Measurements from ENCODE around the gene PRR29.

PRR29 gene

DNA sequence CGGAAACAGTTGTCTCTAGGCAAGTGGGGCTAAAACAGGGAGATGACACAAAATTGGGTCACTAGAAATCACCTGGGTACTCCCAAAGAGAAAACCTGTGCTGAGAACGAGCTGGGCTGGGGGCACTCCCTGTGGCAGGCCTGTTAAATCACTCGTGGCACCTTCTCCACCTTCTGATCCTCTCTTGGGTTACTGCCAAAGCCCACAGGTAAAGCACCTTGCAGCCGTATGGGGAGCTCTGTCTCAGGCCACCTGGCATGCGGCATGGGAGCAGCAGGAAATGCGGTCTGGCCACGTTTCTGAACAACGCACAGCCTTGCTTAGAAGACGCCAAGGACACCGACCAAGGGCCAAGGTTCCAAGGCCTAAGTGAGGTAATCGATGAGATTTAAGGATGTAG, 43.8 kb downstream of the PRR29 start:
- H3K27me3 ChIP-seq (replicated peaks; ENCODE audit: insufficient read depth, low read length): no peaks in the 10 kb centered on the region
- H3K4me3 ChIP-seq (ENCODE audit: low read length): no peak overlapping the region
- no peak overlapping the region for H3K9ac ChIP-seq (ENCODE audit: low read length)
- no peak for DNase-seq
- H3K4me1 ChIP-seq (ENCODE audit: low read length): no peaks in the 10 kb centered on the region
- peaks cover 51% of the 10 kb centered on the region for H3F3A ChIP-seq (ENCODE audit: insufficient read depth, low read length)
- H3K9me3 ChIP-seq (replicated peaks; ENCODE audit: insufficient read depth, low read length): no peaks in the 10 kb centered on the region
- no peak overlapping the region for H3K4me2 ChIP-seq (ENCODE audit: low read depth, low read length)
- peaks cover 53% of the 10 kb centered on the region for H3K36me3 ChIP-seq (replicated peaks; ENCODE audit: insufficient read depth, low read length)
- no peak overlapping the region for H2AFZ ChIP-seq (ENCODE audit: low read length)
- TF ChIP-seq EZH2phosphoT487 (IDR thresholded peaks at IDR 0.05; ENCODE audit: low read length) (no peak), EZH2 (optimal IDR thresholded peaks at IDR 0.05; ENCODE audit: low read depth, low read length) (no peak)
- TF ChIP-seq, protein P1, sequence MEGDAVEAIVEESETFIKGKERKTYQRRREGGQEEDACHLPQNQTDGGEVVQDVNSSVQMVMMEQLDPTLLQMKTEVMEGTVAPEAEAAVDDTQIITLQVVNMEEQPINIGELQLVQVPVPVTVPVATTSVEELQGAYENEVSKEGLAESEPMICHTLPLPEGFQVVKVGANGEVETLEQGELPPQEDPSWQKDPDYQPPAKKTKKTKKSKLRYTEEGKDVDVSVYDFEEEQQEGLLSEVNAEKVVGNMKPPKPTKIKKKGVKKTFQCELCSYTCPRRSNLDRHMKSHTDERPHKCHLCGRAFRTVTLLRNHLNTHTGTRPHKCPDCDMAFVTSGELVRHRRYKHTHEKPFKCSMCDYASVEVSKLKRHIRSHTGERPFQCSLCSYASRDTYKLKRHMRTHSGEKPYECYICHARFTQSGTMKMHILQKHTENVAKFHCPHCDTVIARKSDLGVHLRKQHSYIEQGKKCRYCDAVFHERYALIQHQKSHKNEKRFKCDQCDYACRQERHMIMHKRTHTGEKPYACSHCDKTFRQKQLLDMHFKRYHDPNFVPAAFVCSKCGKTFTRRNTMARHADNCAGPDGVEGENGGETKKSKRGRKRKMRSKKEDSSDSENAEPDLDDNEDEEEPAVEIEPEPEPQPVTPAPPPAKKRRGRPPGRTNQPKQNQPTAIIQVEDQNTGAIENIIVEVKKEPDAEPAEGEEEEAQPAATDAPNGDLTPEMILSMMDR (IDR thresholded peaks at IDR 0.05; ENCODE audit: low read length): no peak
- H4K20me1 ChIP-seq (ENCODE audit: insufficient read depth, low read length): no peaks in the 10 kb centered on the region
- H3K27ac ChIP-seq (ENCODE audit: low read length): no peak overlapping the region
- H3K79me2 ChIP-seq (ENCODE audit: low read length): peaks cover 59% of the 10 kb centered on the region
- no peaks in the 10 kb centered on the region for H3K9me2 ChIP-seq (replicated peaks; ENCODE audit: insufficient read depth, low read length)

DNA sequence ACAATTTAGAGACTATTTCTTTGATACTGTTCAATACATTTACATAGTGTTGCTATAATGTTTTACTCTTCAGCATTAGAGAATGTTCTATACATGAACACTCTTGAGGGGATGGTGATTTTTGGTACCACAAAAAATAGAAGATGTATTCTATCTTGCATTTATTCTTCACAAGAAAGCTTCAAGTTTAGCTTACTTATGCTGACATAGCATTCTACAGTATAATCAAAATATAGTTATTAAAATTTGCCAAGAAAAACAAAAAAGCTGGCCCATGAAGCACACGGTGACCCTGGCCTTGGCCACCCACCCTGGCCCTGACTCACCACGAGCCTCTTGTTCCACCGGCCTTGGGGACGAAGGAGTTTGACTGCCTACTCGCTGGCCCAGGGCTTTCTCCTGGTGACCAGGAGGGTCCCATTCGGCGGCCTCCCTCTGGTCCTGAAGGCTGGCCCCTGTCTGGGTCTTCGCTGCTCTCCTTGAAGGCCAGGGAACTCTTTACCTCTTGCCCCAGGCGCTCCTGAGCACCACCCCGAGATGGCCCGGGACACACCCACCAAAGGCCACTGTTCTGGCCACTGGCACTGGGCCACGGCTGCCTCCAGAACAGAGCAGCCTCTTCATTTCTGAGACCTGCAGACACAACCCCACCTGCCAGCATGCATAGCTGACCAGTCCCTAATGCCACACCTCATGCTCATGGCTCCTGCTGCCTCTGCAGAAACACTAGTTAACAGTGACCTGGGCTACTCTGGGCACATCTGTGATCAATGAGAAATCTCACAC, 44.7 kb downstream of the PRR29 start:
- Histone ChIP-seq H3K4me3 (ENCODE audit: low read length) (no peak overlapping the region), H3K27me3 (replicated peaks; ENCODE audit: insufficient read depth, low read length) (no peaks in the 10 kb centered on the region), H3K4me1 (ENCODE audit: low read length) (no peaks in the 10 kb centered on the region), H3K9ac (ENCODE audit: low read length) (no peak overlapping the region), H3K36me3 (replicated peaks; ENCODE audit: insufficient read depth, low read length) (peaks cover 45% of the 10 kb centered on the region), H2AFZ (ENCODE audit: low read length) (no peak overlapping the region), H4K20me1 (ENCODE audit: insufficient read depth, low read length) (no peaks in the 10 kb centered on the region), H3K9me3 (replicated peaks; ENCODE audit: insufficient read depth, low read length) (no peaks in the 10 kb centered on the region), H3K79me2 (ENCODE audit: low read length) (peaks cover 63% of the 10 kb centered on the region), H3K4me2 (ENCODE audit: low read depth, low read length) (no peak overlapping the region), H3K27ac (ENCODE audit: low read length) (no peak overlapping the region), H3F3A (ENCODE audit: insufficient read depth, low read length) (peaks cover 53% of the 10 kb centered on the region), H3K9me2 (replicated peaks; ENCODE audit: insufficient read depth, low read length) (no peaks in the 10 kb centered on the region)
- TF ChIP-seq, protein P1 (IDR thresholded peaks at IDR 0.05; ENCODE audit: low read length): no peak
- no peak for TF ChIP-seq EZH2 (optimal IDR thresholded peaks at IDR 0.05; ENCODE audit: low read depth, low read length)
- TF ChIP-seq EZH2phosphoT487 (IDR thresholded peaks at IDR 0.05; ENCODE audit: low read length): no peak
- DNase-seq: no peak

DNA sequence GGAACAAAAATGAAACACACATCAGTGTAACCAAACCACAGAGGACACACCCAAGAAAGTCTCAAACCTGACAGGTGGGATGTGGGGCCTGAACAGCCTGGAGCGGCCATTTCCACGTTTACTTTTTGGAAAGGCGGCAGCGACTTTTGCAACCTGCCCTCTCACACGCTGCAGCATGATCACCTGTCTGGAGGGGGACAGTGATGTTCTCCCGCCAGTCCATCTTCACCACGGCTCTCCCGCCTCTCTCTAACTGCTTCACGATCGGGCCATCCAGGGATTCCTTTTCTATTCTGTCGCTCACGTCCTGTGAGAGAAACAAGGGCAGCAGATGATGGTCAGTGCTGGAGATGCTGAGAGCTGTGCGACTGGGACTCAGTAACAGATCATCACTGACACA, 47.0 kb downstream of the PRR29 start:
- Histone ChIP-seq H3K9me3 (replicated peaks; ENCODE audit: insufficient read depth, low read length) (no peaks in the 10 kb centered on the region), H3F3A (ENCODE audit: insufficient read depth, low read length) (peaks cover 41% of the 10 kb centered on the region), H3K4me3 (ENCODE audit: low read length) (no peak overlapping the region), H3K9me2 (replicated peaks; ENCODE audit: insufficient read depth, low read length) (no peaks in the 10 kb centered on the region), H3K79me2 (ENCODE audit: low read length) (peaks cover 85% of the 10 kb centered on the region), H3K4me1 (ENCODE audit: low read length) (no peaks in the 10 kb centered on the region), H4K20me1 (ENCODE audit: insufficient read depth, low read length) (no peaks in the 10 kb centered on the region), H3K27me3 (replicated peaks; ENCODE audit: insufficient read depth, low read length) (no peaks in the 10 kb centered on the region), H3K4me2 (ENCODE audit: low read depth, low read length) (no peak overlapping the region), H2AFZ (ENCODE audit: low read length) (no peak overlapping the region), H3K9ac (ENCODE audit: low read length) (no peak overlapping the region), H3K36me3 (replicated peaks; ENCODE audit: insufficient read depth, low read length) (peaks cover 59% of the 10 kb centered on the region), H3K27ac (ENCODE audit: low read length) (no peak overlapping the region)
- no peak for DNase-seq
- TF ChIP-seq EZH2 (optimal IDR thresholded peaks at IDR 0.05; ENCODE audit: low read depth, low read length) (no peak), EZH2phosphoT487 (IDR thresholded peaks at IDR 0.05; ENCODE audit: low read length) (no peak)
- TF ChIP-seq, protein P1 (IDR thresholded peaks at IDR 0.05; ENCODE audit: low read length): no peak

All from MM.1S (cell line).